Upper lobe of left lung (tissue), 4 donors: ENCODE results near the gene SLC6A3.

Experiments used
- CTCF ChIP-seq, 6 experiments: fragments of 450-650 bp in 4 of 6; fragments of 200-600 bp in 2 of 6; sonication (generic) in 2 of 6; IDR thresholded peaks; one replicate each; pipeline ENCODE4 v1.5.1; 2016 to 2019; ENCODE audit warnings: antibody characterized with exemption in 6 of 6
- EP300 ChIP-seq, 4 donors: sonication (generic); formaldehyde crosslinking; IDR thresholded peaks; one replicate each; pipeline ENCODE4 v1.5.1; 2017; ENCODE audit warnings: antibody characterized with exemption in 4 of 4, control low read depth in 2 of 4
- POLR2A ChIP-seq, 4 donors: fragments of 450-650 bp; IDR thresholded peaks; one replicate each; pipeline ENCODE4 v1.5.1; 2016 to 2017; ENCODE audit warnings: antibody characterized with exemption in 4 of 4, mild to moderate bottlenecking in 2 of 4
- POLR2AphosphoS5 ChIP-seq, 2 donors: sonication (generic); formaldehyde crosslinking; IDR thresholded peaks; one replicate each; pipeline ENCODE4 v1.5.1; 2017; ENCODE audit warnings: antibody characterized with exemption in 2 of 2

- no peak for TF ChIP-seq CTCF (IDR thresholded peaks at IDR 0.05)
- TF ChIP-seq EP300 (IDR thresholded peaks at IDR 0.05), result no peak
- TF ChIP-seq POLR2AphosphoS5 (IDR thresholded peaks at IDR 0.05), result no peak
- no peak for TF ChIP-seq POLR2A (IDR thresholded peaks at IDR 0.05)
Measured at GRCh38 chr5:1473746-1474145, 28.5 kb upstream of the SLC6A3 start.
